Activated CD8-positive, alpha-beta memory T cell treated with anti-CD3 and anti-CD28 coated beads for 1 hour (primary cell): Measurements from ENCODE around the gene PHKA2.

Experiments
- DNase-seq, 2 donors: peaks; one replicate each; pipeline ENCODE4 v3.0.0-alpha.2; 2020; ENCODE audit warnings: low read depth in 1 of 2; ENCODE audit errors: extremely low read depth in 1 of 2

The PHKA2 gene

DNA sequence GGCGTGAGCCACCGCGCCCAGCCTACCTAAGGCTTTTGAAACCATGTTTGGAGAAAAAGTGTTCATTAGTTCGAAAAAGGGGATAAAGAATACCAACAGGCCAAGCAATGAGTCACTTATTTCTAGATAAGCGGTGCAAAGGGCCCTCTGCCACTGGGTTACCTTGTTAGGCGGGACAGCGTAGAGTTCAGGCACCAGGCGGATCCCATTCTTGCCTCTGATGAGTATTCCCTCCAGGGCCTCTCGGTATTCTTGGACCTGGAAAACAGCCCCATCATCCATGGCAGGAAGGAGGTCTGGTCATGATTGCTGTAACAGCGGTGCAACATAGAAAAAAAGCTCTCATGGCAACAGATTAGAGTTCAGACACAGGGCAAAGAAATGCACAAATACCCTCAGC lies 48.0 kb downstream of the PHKA2 start:
- no peak for DNase-seq

DNA sequence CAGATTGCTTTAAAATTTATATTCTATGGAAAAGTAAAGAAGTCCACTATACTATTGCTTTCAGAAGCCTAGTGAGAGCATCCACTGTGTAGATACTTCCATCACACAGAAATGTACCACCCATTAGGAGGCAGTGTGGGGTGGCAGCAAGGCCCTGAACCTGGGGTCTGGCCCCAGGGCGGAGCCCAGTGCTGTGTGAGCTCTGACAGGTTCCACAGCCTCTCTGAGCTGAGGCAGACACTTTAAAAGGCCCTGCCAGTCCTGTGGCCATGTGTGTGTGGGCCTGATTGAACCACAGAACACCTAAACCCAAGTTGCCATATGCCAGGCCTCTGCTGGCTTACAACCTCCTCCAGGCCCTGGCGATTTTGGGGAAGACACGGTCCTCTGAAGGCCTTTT lies 49.2 kb downstream of the PHKA2 start:
- DNase-seq = no peak

DNA sequence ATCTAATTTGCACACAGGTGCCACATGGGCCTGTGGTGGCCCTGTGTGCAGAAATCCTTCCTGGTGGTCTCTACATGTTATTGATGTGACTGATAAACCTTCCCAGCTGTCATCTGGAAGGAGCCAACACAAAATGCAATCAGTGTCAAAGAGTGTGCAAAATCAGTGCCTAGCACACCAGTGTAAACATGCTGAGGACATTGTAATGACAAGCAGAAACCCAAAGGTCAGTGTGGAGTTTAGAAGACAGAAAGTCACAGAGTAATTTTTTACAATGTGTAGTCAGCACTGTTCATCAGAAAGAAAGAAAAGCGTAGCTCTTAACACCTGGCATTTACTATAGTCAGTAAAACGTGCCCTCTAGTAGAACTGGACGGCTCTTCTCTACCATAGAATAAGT lies 50.3 kb downstream of the PHKA2 start:
- DNase-seq = no peak

DNA sequence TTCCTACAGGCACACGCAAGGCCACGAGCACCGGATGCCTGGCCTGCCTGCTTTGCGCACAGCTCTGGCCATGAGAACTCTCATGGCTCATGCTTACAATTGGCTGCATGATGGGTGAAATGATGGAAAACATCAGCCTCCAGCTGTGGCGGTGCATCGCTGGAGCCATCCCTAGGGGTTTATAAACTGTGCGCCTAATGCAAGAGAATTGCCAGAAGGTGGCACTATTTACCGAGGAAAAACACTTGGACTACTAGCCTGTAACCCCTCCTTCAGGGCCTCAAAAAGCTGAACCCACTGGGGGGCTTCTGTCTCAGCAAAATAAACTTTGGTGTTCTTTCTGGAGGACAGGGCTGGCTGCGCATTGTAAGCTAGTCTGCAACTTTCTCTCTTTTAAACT lies 51.9 kb downstream of the PHKA2 start:
- DNase-seq = no peak

DNA sequence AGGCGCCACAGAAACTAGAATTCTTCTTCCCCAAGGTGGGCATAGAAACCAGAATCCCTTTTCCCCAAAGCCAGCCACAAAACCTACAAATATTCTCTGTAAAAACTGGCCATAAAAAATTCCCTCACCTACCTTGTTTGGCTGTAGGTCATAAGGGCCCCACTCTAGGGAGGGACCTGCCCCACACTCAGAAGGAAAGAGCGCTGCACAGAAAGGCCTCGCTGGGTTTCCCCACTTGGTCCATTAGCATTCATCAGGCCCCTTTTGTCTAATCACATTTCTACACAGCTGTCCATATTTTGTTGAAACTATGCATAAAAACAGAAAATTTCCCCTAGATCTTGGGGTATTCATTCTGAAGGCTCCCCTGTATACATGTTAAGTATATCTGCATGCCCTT lies 54.1 kb downstream of the PHKA2 start:
- no peak for DNase-seq

DNA sequence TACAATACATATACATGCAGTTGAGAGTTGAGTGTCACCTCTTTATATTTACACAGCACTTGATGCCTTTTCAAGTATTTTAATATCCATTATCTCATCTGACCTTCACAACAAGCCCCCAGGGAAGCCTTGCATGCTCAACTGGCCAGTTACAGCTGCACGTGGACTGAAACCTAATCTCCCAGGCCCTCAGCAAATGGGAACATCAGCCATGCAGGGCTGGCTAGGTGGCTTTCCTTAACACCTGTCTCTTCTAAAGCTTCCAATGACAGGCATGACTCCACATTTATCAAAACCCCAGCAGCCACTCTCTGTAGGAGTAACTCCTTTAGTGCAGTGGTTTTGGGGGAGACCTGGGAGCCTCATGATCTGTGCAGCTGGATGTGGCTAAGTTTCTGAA lies 56.4 kb downstream of the PHKA2 start:
- no peak for DNase-seq

DNA sequence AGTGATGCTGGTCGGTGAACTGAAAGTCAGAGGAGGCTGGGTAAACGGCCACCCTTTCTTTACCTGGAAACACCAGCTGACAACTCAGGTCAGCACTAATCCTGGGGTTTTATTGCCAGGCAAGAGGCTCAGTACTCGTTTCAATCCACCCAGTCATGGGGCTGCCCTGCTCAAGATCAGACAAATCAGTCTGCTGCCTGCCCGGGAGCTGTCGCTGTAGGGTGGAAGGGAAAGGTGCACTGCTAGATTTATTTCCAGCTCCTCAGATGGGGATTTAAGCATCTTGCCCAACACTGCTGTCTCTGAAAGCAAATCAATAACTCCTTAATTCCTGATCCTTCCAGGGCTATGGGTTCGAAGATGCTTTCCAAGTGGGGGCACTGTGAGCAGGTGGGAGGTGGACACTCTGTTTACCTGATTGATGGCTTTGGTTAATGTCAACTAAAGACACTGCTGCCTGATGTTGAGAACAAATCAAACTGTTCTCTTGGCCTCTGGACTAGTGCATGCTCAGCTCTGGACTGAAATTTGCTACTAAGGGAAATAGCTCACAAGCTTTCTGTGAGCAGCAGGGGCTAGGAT lies 59.3 kb downstream of the PHKA2 start:
- DNase-seq = no peak

DNA sequence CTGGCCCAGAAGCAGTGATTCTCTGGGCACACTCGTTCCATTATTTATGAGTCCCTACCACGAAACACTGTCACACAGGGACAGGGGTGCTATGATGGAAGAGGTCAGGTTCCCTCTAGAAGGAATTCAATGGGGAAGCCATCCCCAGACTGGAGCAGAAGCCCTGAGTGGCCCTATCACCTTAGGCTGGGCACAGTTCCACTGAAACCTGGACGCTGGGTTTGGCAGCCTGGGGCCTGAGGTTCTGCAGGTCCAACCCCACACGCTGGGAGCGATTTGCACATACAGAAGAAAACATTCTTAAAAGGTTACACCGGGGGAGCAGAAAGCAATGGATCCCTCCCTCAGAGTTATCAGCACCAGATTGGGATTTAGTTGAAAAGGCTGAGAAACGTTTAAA lies 63.3 kb downstream of the PHKA2 start:
- DNase-seq = no peak

DNA sequence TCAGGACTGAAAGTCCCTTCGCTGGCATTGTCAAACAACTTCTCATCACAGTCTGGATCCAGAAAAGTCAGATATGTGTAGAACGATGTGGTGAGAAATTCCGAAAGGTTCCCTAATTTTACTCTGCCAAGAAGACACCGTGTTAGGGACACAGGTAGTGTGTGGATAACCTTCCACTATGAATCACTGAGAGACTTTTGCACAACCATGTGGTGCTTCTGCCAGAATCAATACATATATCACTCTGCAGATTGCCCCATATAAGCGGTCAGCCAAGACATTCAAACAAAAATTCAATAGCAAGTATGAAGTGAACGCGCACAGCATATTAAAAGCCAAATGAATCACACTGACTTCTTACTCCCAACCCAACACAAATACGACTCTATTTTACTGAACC lies 63.8 kb downstream of the PHKA2 start:
- DNase-seq = no peak

DNA sequence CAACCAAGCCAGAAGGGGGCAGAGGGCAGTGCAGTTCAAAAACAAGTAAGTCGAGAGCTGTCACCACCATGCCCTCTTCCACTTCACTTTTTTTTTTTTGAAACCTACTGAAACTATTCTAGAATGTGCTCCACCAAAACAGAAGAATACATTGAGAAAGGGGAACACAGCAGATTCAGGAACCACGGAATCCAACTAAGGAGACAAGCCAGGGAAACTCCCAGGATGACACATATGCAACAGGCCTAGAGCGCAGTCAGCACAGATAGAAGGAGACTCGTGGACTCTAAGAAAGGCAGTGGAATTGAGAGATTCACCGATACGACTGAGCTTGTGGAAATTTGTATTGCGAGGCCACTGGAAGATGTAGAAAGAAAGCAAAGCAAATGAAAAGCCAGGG lies 66.1 kb downstream of the PHKA2 start:
- no peak for DNase-seq

DNA sequence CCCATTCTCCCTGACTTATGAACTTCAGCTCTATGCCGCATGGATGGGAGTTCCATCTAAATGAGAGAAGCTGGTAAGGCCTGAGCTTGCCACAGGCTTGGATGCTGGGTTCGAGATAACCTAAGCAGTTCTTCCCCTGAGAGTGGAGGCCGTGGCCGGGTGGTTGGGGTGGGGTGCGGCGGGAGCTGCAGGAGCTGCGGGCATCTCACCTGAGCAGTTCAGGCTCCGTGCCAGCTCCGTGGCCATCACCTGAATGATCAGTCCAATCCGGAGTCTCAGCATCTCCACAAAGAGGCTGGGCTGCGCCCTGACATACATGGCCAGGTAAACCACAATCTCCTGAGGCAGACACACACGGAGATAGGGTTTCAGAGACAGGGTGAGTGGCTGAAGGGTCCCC lies 77.6 kb downstream of the PHKA2 start:
- no peak for DNase-seq

DNA sequence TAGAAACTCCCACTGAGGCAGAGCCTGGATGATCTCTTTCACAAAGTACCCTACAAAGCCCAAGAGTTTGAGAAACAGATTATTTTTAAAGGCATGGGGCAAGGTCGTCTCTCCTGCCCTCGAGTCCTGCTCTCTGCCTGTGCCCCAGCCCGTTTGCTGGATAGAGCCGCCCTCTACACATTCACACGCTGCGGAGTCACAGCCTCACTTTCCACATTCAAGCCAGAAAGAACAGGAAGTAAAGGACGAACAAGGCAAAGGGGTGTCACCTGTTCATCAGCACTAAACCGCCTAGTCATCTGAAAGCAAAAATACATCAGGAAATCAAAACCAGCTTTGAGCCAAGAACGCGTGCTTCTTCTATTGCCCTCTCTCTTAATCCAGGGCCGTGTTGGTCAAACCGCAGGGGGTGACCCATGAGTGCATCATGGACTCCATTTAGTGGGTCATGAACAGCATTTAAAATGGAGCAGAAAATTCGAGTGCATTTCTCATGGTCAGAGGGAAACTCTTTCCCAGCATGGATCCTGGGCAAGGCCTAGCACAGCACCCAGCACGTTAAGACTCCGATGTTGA lies 83.4 kb downstream of the PHKA2 start:
- DNase-seq = no peak

DNA sequence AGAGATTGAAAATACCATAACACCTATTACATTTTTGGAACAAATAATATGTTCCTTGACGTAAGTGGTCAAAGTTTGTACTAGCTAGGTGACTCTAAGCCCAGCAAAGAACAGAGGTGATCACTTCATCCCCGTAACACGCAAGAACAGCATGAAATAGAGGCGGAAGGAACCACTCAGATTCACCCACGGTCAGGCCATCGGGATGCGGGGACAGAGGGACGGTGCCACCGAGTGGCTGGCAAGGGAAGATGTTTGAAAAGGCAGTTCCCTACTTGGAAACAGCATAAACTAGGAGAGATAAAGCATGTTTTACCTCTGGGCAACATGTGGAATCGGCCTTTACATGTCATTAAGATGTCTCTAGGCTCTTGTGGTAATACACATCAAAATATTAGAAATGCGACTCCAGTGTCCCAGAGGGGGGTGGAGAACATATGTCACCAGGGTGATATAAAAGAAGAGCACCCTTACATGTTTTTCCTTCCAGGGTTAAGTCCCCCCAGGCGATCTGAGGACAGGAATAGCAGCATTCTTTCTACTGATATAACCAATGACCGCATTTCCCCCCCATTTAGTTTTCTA lies 84.0 kb downstream of the PHKA2 start:
- DNase-seq = no peak

DNA sequence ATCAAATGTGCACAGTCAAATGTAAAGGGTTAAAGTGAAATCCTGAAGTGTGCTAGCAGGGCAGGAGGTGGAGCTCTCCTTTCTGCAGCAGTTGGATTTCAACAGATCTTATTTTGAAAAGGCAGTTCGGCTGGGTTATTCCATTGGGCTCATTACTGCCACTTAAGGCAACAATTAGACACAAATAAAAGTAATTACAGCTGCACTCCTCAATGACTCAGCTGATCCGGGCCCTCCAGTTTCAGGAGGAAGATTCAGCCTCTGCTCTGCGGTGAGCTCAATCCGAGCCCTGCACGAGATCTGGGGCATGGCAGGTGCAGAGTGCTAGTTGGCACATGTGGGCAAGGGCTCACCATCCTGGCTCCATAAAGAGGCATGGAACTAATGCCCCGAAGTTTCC lies 85.4 kb downstream of the PHKA2 start:
- DNase-seq = no peak

DNA sequence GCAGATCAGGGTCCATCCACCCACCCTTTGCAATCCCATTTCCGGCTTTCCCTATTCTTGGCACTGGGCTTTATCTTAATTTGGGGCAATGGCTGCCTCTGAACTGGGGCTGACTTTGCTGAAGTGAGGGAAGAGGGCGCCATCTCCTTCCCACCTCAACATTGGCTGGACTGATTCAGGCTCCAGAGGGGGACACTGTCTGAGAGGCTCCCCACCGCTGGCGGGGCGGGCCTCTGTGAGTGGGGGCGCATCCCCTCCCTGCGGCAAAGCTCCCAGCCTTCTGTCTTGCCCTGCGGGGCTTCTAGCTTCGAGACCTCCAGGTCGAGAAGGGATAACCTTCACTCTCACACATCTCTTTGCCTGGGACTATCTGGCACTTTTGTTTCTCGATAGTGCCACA lies 85.8 kb downstream of the PHKA2 start:
- DNase-seq = no peak

DNA sequence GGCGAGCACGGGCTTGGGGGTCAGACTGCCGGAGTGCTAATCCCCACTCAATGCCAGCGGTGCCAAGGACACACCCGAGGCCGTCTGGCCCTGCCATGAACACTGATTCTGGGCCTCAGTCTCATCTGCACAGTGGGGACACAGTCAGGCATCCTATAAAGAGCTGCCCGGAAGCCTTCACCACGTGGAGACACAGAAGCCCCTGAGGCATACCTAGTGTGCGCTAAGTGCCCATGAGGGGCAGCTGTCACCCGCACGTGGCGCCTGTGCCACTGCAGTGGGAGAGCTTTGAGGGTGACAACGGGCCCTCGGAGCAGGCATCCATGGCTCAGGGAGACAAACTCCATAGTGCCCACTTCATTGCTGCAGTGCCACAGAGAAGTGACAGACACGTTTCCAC lies 86.3 kb downstream of the PHKA2 start:
- no peak for DNase-seq

DNA sequence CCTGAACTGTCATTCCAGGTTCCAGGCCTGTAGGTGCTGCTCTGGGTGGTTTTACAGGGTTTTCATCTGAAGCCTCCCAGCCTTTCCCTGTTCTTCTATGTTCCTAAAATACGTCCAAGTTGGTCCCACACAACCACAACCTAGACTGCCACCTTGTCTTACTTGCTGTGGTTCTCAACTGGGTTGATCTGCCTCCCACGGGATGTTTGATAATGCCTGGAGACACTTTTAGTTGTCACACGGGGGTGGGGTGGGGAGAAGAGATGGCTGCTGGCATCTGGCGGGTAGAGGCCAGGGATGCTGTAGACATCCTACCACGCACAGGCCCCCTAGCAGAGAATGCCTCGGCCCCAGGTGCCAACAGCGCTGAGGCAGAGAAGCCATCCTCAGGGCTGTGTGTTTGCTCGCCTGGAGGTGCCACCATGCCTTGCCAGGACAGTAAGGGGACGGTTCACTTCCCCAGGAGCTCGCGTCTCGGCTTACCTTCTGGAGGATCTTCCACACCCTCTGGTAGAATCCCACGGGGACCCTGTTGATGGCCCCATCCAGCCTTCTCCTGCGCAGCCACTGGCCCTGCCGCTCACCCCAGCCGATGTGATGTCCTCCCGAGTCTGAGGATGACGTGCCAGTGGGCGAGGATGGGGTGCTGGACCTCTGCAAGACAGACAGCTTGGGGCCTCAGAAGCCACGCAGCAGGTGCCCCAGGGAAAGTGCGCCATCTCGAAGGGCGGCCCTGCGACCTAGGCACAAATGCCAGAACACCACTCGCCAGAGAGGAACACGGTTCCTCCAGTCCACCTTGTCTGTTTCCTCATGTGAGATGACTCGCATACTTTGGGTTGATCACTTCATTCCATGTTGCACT lies 87.0 kb downstream of the PHKA2 start:
- no peak for DNase-seq

DNA sequence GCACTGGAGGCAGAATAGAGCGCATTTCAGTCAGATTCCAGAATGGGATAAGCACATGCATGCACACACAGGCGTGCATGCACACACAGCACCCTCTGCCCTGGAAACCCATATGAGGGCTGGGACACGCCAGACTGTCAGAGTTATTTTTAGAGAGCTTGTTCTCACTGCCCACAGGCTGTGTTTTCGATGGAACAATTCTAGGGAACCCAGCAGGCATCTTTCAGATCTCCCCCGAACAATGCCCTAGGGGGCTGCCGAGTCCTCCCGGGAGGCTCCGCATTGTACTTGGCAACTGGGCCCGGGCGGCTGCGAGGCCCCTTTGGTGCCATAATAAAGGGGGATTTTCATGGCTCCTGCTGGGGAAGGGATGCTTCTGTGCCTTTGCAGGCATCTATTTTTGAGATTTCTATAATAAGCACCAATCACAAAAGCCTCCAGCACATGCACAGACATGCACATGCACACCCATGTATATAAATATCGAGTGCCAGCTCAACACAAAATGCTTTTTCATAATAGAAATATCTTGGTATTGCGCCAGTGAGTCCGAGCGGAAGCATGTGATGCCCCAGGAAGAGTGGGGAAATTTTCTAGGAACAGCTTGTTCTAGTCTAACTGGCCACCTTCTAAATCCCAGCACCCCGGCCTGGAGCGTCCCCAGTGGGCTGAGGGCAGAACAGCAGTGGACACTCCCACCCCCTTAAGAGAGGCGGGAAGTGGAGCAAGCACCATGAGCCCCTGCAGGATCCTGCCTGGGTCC lies 88.5 kb downstream of the PHKA2 start:
- DNase-seq = no peak

DNA sequence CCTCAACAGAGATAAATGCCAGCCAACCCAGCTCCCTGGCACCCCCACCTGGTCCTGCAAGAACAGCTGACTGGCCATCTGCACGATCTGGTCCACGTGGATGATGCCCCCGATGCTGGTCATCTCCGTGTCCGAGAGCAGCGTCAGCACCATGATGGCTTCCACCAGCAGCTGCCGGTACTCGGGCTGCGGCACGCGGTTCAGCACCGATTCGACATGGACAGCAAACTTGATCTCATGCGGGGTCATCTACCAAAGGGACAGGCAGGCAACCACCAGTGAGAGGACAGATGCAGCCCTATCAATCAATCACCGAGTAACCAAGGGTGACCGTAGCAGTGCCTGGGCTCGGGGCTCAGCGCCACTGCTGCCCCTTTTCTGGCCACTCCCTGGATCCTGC lies 89.8 kb downstream of the PHKA2 start:
- DNase-seq = no peak

DNA sequence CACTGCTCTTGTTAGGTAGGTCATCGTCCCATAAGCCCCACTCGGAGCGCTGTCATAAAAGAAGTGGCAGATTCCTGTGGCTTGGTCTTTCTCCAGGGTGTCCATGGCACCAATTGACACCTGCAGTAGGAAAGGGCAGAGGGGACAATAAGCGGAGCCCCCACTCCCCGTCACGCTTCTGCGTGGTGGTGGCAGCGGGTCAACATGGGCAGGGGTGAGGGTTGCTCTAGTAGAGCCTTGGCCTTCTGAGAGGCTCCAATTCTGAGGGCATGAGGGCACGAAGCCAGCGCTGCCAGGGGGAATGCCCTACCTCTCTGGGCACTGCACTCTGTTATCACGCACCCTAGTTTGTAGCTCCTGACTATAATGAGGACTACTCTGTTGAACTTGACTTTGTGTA lies 90.4 kb downstream of the PHKA2 start:
- DNase-seq = no peak

DNA sequence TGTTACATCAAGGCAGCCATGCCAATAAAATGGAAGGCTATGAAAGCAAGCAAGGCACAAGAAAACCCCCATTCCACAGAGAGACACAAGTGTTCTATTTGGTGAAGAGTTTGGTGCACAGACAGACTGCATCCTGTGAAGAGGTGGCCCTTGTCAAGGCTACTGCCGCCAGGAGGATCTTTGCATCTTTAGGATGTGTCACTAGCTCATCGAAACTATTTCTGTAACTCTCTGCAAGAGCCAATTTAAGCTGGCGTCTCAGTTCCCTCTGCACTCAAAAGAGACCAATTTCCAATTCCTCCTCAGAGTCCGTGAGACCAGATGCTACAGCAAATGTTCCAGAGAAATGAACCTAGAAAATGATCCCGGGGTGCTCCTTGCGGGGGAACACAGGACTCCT lies 91.0 kb downstream of the PHKA2 start:
- DNase-seq = no peak
